ENCODE measurements around the gene EHMT1.

The EHMT1 gene

GRCh38 chr9:137643921-137644320 is 25.1 kb downstream of the EHMT1 start:
- no peak for DNase-seq (ENCODE audit: extremely low read depth in 1 of 2, low read depth in 1 of 2)

GRCh38 chr9:137645211-137645610 is 26.4 kb downstream of the EHMT1 start:
- no peak for DNase-seq (ENCODE audit: extremely low read depth in 1 of 2, low read depth in 1 of 2)

- DNase-seq (ENCODE audit: extremely low read depth in 1 of 2, low read depth in 1 of 2): no peak
Observed at GRCh38 chr9:137646341-137646740, 27.5 kb downstream of the EHMT1 start.

- no peak for DNase-seq (ENCODE audit: extremely low read depth in 1 of 2, low read depth in 1 of 2)
Observed at GRCh38 chr9:137647096-137647714, 28.4 kb downstream of the EHMT1 start.

GRCh38 chr9:137648396-137648795 is 29.6 kb downstream of the EHMT1 start:
- DNase-seq (ENCODE audit: extremely low read depth in 1 of 2, low read depth in 1 of 2): no peak

GRCh38 chr9:137649553-137649952 is 30.7 kb downstream of the EHMT1 start:
- DNase-seq (ENCODE audit: extremely low read depth in 1 of 2, low read depth in 1 of 2): no peak

- DNase-seq (ENCODE audit: extremely low read depth in 1 of 2, low read depth in 1 of 2): no peak
Observed at GRCh38 chr9:137650259-137650658, 31.5 kb downstream of the EHMT1 start.

GRCh38 chr9:137650779-137651178 is 32.0 kb downstream of the EHMT1 start:
- no peak for DNase-seq (ENCODE audit: extremely low read depth in 1 of 2, low read depth in 1 of 2)

GRCh38 chr9:137656416-137656815 is 37.6 kb downstream of the EHMT1 start:
- DNase-seq (ENCODE audit: extremely low read depth in 1 of 2, low read depth in 1 of 2): no peak

GRCh38 chr9:137657606-137658005 is 38.8 kb downstream of the EHMT1 start:
- no peak for DNase-seq (ENCODE audit: extremely low read depth in 1 of 2, low read depth in 1 of 2)

GRCh38 chr9:137658781-137659180 is 40.0 kb downstream of the EHMT1 start:
- DNase-seq (ENCODE audit: extremely low read depth in 1 of 2, low read depth in 1 of 2): no peak

GRCh38 chr9:137660144-137660543 is 41.3 kb downstream of the EHMT1 start:
- DNase-seq (ENCODE audit: extremely low read depth in 1 of 2, low read depth in 1 of 2): no peak

GRCh38 chr9:137663584-137663983 is 44.8 kb downstream of the EHMT1 start:
- DNase-seq (ENCODE audit: extremely low read depth in 1 of 2, low read depth in 1 of 2): no peak

GRCh38 chr9:137664676-137665075 is 45.9 kb downstream of the EHMT1 start:
- no peak for DNase-seq (ENCODE audit: extremely low read depth in 1 of 2, low read depth in 1 of 2)

GRCh38 chr9:137665226-137665625 is 46.4 kb downstream of the EHMT1 start:
- no peak for DNase-seq (ENCODE audit: extremely low read depth in 1 of 2, low read depth in 1 of 2)

- no peak for DNase-seq (ENCODE audit: extremely low read depth in 1 of 2, low read depth in 1 of 2)
Observed at GRCh38 chr9:137665697-137666512, 47.1 kb downstream of the EHMT1 start.

- no peak for DNase-seq (ENCODE audit: extremely low read depth in 1 of 2, low read depth in 1 of 2)
Observed at GRCh38 chr9:137666513-137666822, 47.7 kb downstream of the EHMT1 start.

GRCh38 chr9:137666955-137667670 is 48.3 kb downstream of the EHMT1 start:
- DNase-seq (ENCODE audit: extremely low read depth in 1 of 2, low read depth in 1 of 2): no peak

- no peak for DNase-seq (ENCODE audit: extremely low read depth in 1 of 2, low read depth in 1 of 2)
Observed at GRCh38 chr9:137668203-137668602, 49.4 kb downstream of the EHMT1 start.

GRCh38 chr9:137669261-137669672 is 50.5 kb downstream of the EHMT1 start:
- DNase-seq (ENCODE audit: extremely low read depth in 1 of 2, low read depth in 1 of 2): no peak

GRCh38 chr9:137670391-137671195 is 51.8 kb downstream of the EHMT1 start:
- no peak for DNase-seq (ENCODE audit: extremely low read depth in 1 of 2, low read depth in 1 of 2)
